Prostate gland (tissue), 2 donors: ENCODE data around the gene HERC5.

Experiments used
- CTCF ChIP-seq, 4 experiments: fragments of 200-600 bp in 2 of 4; fragments of 450-650 bp in 2 of 4; sonication (generic) in 2 of 4; IDR thresholded peaks; 1 replicate in 3 of 4; 2 replicates in 1 of 4; pipeline ENCODE4 v1.5.1; 2016 to 2019; ENCODE audit warnings: antibody characterized with exemption in 4 of 4, mild to moderate bottlenecking in 2 of 4, moderate library complexity in 2 of 4
- POLR2A ChIP-seq: fragments of 450-650 bp; IDR thresholded peaks from one replicate; pipeline ENCODE4 v1.6.1; 2016; ENCODE audit warnings: antibody characterized with exemption, mild to moderate bottlenecking
- POLR2AphosphoS5 ChIP-seq: sonication (generic); formaldehyde crosslinking; IDR thresholded peaks from one replicate; pipeline ENCODE4 v1.6.1; 2017; ENCODE audit warnings: antibody characterized with exemption

- no peak for TF ChIP-seq CTCF (IDR thresholded peaks at IDR 0.05)
- TF ChIP-seq POLR2A = no peak
- no peak for TF ChIP-seq POLR2AphosphoS5
Observed at GRCh38 chr4:88442689-88443191, 14.2 kb upstream of the HERC5 start.
